Thyroid gland (tissue), 4 donors: ENCODE data around the gene KRTAP2-1. TPM values are rescaled to one million over a fixed set of nuclear protein-coding genes. Genes with fewer than 3 reads are reported as not detected.

ENCODE experiments used
- DNase-seq, 2 donors: peaks; one replicate each; pipeline ENCODE4 v3.0.0-alpha.2; 2019
- H3K27ac ChIP-seq, 3 donors: fragments of 200-600 bp; sonication (generic); 1 replicate in 2 of 3; 2 replicates in 1 of 3; pipeline ENCODE4 v1.5.1; 2016 to 2019; ENCODE audit warnings: mild to moderate bottlenecking in 1 of 3, moderate library complexity in 1 of 3
- H3K27me3 ChIP-seq: fragments of 200-600 bp; sonication (generic); one replicate; pipeline ENCODE4 v1.5.1; 2019
- H3K36me3 ChIP-seq, 2 donors: fragments of 200-600 bp; sonication (generic); one replicate each; pipeline ENCODE4 v1.5.1; 2016 to 2019
- H3K4me1 ChIP-seq, 2 donors: fragments of 200-600 bp; sonication (generic); one replicate each; pipeline ENCODE4 v1.5.1; 2017 to 2019
- H3K4me3 ChIP-seq, 3 donors: fragments of 200-600 bp; sonication (generic); replicated peaks in 1 of 3; 1 replicate in 2 of 3; 2 replicates in 1 of 3; pipeline ENCODE4 v1.5.1; 2016; ENCODE audit warnings: mild to moderate bottlenecking in 1 of 3
- H3K9me3 ChIP-seq: fragments of 200-600 bp; sonication (generic); one replicate; pipeline ENCODE4 v1.5.1; 2017
- CTCF ChIP-seq, 6 experiments: fragments of 200-600 bp in 3 of 6; fragments of 450-650 bp in 3 of 6; sonication (generic) in 3 of 6; IDR thresholded peaks; one replicate each; pipeline ENCODE4 v1.5.1; 2016 to 2019; ENCODE audit warnings: antibody characterized with exemption in 6 of 6, mild to moderate bottlenecking in 2 of 6, inconsistent platforms in 1 of 6, moderate library complexity in 1 of 6
- POLR2A ChIP-seq, 2 donors: fragments of 450-650 bp; IDR thresholded peaks; one replicate each; pipeline ENCODE4 v1.6.1; 2017; ENCODE audit warnings: antibody characterized with exemption in 2 of 2, mild to moderate bottlenecking in 2 of 2, moderate library complexity in 1 of 2
- WGBS, 2 donors: methylation state at CpG; one replicate each; pipeline ENCODE4 v1.1.5; 2017; 5-methylcytosine and 5-hydroxymethylcytosine counted together
- intact Hi-C: fragments of 100-400 bp; cut with DNase I; formaldehyde crosslinking; loops from one replicate; pipeline ENCODE4 v1.15.1; 2023
- small RNA-seq: library from RNA; depleted of rRNA; stranded (forward); fragments of <200 nt; gene quantifications from one replicate; pipeline ENCODE3, GENCODE V24; 2016
- total RNA-seq, 4 donors: library from RNA; depleted of rRNA; stranded (reverse); fragments of >200 nt; gene quantifications; one replicate each; pipeline ENCODE4 v1.2.3, GENCODE V29; 2016

KRTAP2-1 gene
- total RNA-seq, 4 donors from 2014 or later = not detected

- H3K9me3 ChIP-seq = no peaks in the 10 kb centered on the region
- H3K36me3 ChIP-seq = no peaks in the 10 kb centered on the region
- DNase-seq = no peak
- H3K27ac ChIP-seq = no peak overlapping the region
- intact Hi-C loops = no loop called here
- H3K4me1 ChIP-seq = no peaks in the 10 kb centered on the region
- H3K4me3 ChIP-seq = no peak overlapping the region
- TF ChIP-seq POLR2A (IDR thresholded peaks at IDR 0.05) = no peak
- TF ChIP-seq CTCF (IDR thresholded peaks at IDR 0.05) = no peak
- WGBS, 2 donors = 87 to 92% methylated on average over 4 of the region's 4 CpGs
- H3K27me3 ChIP-seq = no peaks in the 10 kb centered on the region
These were observed 50.3 kb downstream of the KRTAP2-1 start for GRCh38 chr17:40996829-40997228.

Small RNAs within 50 kb of the gene (small RNA-seq; reads per million reads assigned to genes)
- gene KRTAP3-4P = not detected

Other genes with a start within 250 kb of the KRTAP2-1 start
- gene KRT28, start 247.4 kb downstream of the KRTAP2-1 start, total RNA-seq = not detected
- 10 to 100 TPM in 2 of 4 donors, 1 to 10 TPM in 2; 1.3 to 10.8 (median 8.8) TPM for gene KRT10, start 224.7 kb downstream of the KRTAP2-1 start, total RNA-seq
- gene KRT12, start 180.1 kb downstream of the KRTAP2-1 start, total RNA-seq = not detected
- not detected for gene KRT20, start 162.1 kb downstream of the KRTAP2-1 start, total RNA-seq
- gene KRT23, start 109.7 kb downstream of the KRTAP2-1 start, total RNA-seq = 1 to 10 TPM in 1 of 4 donors, not detected in 3; 4.6 TPM
- gene KRT39, start 80.4 kb downstream of the KRTAP2-1 start, total RNA-seq = not detected
- not detected for gene KRT40, start 63.0 kb downstream of the KRTAP2-1 start, total RNA-seq
- gene KRTAP3-3, start 53.2 kb downstream of the KRTAP2-1 start, total RNA-seq = not detected
- not detected for gene KRTAP3-2, start 47.4 kb downstream of the KRTAP2-1 start, total RNA-seq
- gene KRTAP3-1, start 38.2 kb downstream of the KRTAP2-1 start, total RNA-seq = not detected
- not detected for gene KRTAP1-5, start 20.1 kb downstream of the KRTAP2-1 start, total RNA-seq
- gene KRTAP1-4, start 17.1 kb downstream of the KRTAP2-1 start, total RNA-seq = not detected
- gene KRTAP1-3, start 12.4 kb downstream of the KRTAP2-1 start, total RNA-seq = not detected
- gene KRTAP1-1, start 5.9 kb downstream of the KRTAP2-1 start, total RNA-seq = not detected
- gene KRTAP2-2, start 7.9 kb upstream of the KRTAP2-1 start, total RNA-seq = not detected
- gene KRTAP2-3, start 12.8 kb upstream of the KRTAP2-1 start, total RNA-seq = not detected
- gene KRTAP2-4, start 18.6 kb upstream of the KRTAP2-1 start, total RNA-seq = not detected
- not detected for gene KRTAP4-7, start 36.8 kb upstream of the KRTAP2-1 start, total RNA-seq
- not detected for gene KRTAP4-8, start 50.8 kb upstream of the KRTAP2-1 start, total RNA-seq
- gene KRTAP4-16, start 54.9 kb upstream of the KRTAP2-1 start, total RNA-seq = not detected
- gene KRTAP4-9, start 58.1 kb upstream of the KRTAP2-1 start, total RNA-seq = not detected
- not detected for gene KRTAP4-11, start 71.1 kb upstream of the KRTAP2-1 start, total RNA-seq
- not detected for gene KRTAP4-12, start 76.9 kb upstream of the KRTAP2-1 start, total RNA-seq
- gene KRTAP4-6, start 93.2 kb upstream of the KRTAP2-1 start, total RNA-seq = not detected
- not detected for gene KRTAP4-5, start 102.5 kb upstream of the KRTAP2-1 start, total RNA-seq
- not detected for gene KRTAP4-4, start 113.4 kb upstream of the KRTAP2-1 start, total RNA-seq
- gene KRTAP4-3, start 120.9 kb upstream of the KRTAP2-1 start, total RNA-seq = not detected
- gene KRTAP4-2, start 130.9 kb upstream of the KRTAP2-1 start, total RNA-seq = not detected
- not detected for gene KRTAP4-1, start 137.6 kb upstream of the KRTAP2-1 start, total RNA-seq
- not detected for gene KRTAP9-1, start 142.6 kb upstream of the KRTAP2-1 start, total RNA-seq
- not detected for gene KRTAP9-2, start 179.3 kb upstream of the KRTAP2-1 start, total RNA-seq
- gene KRTAP9-3, start 185.1 kb upstream of the KRTAP2-1 start, total RNA-seq = not detected
- not detected for gene KRTAP9-8, start 190.7 kb upstream of the KRTAP2-1 start, total RNA-seq
- not detected for gene KRTAP9-4, start 202.4 kb upstream of the KRTAP2-1 start, total RNA-seq
- not detected for gene KRTAP9-9, start 208.1 kb upstream of the KRTAP2-1 start, total RNA-seq
- gene KRTAP9-6, start 218.1 kb upstream of the KRTAP2-1 start, total RNA-seq = not detected
- gene KRTAP9-7, start 228.4 kb upstream of the KRTAP2-1 start, total RNA-seq = not detected